IPS-18c (cell line): ENCODE results near the gene TM2D1.

Experiments used
- H3K4me3 ChIP-seq: 2 replicates; pipeline ENCODE4 v1.7.0; 2013; ENCODE audit warnings: low read depth, mild to moderate bottlenecking, low read length, moderate library complexity; ENCODE audit not compliant: insufficient read depth
- H3K9me3 ChIP-seq: one replicate; pipeline ENCODE4 v1.6.1; 2013; ENCODE audit warnings: mild to moderate bottlenecking, low read length, moderate library complexity; ENCODE audit not compliant: control insufficient read depth, insufficient read depth

The TM2D1 gene

DNA sequence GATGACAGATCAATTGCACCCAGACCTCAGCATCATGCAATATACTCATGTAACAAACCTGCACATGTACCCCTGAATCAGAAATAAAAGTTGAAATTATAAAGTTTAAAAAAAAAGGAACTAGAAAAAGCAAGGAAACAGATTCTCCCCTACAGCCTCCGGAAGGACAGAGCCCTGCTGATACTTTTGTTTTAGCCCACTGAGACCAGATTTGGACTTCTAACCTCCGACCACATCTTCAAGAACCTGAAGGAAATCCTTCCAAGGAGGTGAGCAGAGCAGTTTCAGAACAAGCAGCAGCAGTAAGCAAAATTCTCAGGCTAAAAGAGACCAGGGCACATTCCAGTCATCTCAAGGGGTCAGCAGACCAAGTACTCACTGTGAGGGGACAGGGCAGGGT, 54.5 kb downstream of the TM2D1 start:
- H3K9me3 ChIP-seq, result no peaks in the 10 kb centered on the region
- no peak overlapping the region for H3K4me3 ChIP-seq

DNA sequence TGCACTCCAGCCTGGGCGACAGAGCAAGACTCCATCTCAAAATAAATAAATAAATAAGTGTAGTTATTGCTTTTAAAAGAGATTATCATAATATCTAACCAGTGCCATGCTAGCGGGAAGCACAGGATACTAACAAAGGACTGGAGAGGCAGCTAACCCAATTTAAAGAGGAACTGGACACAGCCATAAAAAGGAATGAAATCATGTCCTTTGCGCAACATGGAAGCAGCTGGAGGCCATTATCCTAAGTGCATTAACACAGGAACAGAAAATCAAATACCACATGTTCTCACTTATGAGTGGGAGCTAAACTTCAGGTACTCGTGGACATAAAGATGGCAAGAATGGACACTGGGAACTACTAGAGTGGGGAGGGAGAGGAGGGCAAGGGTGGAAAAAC, 54.9 kb downstream of the TM2D1 start:
- no peaks in the 10 kb centered on the region for H3K9me3 ChIP-seq
- no peak overlapping the region for H3K4me3 ChIP-seq

DNA sequence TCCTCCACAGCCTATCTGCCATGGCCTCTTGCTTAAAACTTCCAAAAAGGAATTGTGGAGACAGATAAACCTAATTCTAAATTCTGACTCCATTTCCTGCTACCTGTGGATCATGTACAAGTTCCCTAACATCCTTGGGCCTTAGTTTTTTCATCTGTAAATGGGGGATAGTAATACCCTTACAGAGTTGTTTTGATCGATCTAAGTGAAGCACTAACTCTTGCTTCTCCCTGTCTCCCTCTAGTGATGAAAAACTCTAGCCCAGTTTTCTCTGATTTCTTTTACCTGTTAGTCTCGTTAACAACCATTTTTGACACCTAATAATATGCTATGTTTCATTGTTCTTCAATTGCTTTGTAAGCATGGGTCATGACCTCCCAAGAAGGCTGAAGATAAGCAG, 65.9 kb downstream of the TM2D1 start:
- Histone ChIP-seq H3K4me3 (no peak overlapping the region), H3K9me3 (no peaks in the 10 kb centered on the region)

DNA sequence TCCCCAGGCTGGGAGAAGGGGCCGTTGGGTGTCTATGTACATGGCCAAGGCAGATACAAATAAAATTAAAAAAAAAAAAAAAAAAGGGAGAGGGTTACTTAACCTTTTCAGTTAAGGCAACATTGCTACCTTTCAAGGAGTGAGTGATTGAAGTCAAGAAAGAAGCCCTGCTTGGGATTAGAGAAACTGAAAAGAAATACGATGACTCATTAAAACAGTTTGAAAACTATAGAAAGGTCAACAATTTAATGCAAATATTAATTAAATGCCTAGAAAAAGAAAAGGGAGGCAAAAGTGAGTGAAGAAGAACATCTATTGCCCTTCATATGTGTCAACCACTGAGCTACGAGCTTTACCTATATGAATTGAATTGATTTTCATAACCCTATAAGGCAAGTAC, 69.5 kb downstream of the TM2D1 start:
- Histone ChIP-seq H3K4me3 (no peak overlapping the region), H3K9me3 (no peaks in the 10 kb centered on the region)

DNA sequence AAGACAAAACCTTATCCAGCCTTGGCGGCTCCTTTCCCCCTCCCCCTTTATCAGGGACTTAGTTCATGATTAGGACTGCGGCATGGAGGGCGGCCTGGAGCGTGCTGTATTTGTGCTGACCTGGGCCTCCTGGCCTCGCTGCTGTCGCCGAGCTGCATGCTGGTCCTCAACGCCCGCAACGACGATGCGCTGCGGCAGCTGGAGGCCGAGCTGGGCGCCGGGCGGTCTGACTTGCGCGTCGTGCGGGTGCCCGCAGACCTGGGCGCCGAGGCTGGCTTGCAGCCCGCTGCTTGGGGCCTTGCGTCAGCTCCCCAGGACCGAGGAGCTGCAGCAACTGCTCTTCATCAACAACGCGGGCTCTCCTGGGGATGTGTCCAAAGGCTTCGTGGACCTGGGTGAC, 70.9 kb downstream of the TM2D1 start:
- Histone ChIP-seq H3K9me3 (no peaks in the 10 kb centered on the region), H3K4me3 (no peak overlapping the region)

DNA sequence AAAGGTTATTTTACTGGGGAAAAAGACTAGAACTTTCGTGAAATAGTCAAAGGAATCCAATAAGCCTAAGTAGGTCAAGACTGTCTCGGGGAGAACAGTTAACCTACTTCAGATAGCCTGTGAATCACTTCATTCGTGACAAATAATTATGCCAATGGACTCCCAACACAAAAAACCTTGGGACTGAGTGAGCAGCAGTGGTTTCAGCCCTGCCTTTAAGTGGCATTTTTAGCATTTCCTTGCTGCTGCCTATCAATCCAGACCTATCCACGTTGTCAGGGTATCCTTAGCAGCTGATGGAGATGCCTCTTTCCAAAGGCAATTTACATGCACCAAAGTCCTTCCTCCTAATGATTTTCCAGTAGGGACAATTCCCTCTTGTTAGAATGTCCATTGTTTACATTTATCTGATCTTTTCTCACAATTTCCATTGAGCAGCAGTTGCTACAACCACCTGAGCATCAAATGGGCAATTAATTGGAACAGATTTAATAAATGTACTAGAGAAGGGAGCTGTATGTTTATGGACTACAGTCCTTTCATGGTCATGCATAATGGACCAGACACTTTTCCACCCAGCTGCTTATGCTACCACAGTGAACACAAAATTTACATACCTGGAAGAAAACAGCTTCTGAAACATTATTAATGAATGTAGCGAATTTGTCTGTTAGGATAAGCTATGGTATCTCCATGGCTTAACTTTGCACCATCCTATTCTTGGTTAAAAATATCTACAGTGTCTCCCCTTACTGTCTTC, 75.8 kb downstream of the TM2D1 start:
- no peak overlapping the region for H3K4me3 ChIP-seq
- H3K9me3 ChIP-seq, result no peaks in the 10 kb centered on the region

DNA sequence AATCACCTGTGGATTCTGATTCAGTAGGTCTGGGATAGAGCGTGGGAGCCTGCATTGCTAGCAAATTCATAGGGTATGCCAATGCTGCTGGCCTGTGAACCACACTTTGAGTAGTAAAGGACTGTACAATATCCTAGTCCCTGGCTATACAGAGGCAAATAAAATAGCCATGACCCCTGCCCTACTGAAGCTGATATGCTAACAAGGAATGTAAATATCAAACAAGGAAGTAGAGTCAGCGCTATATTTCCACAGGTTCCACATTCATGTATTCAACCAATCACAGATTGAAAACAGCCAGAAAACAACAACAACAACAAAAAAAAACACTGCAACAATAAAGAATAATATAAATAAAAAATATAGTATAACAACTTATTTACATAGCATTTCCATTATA, 77.8 kb downstream of the TM2D1 start:
- no peaks in the 10 kb centered on the region for H3K9me3 ChIP-seq

DNA sequence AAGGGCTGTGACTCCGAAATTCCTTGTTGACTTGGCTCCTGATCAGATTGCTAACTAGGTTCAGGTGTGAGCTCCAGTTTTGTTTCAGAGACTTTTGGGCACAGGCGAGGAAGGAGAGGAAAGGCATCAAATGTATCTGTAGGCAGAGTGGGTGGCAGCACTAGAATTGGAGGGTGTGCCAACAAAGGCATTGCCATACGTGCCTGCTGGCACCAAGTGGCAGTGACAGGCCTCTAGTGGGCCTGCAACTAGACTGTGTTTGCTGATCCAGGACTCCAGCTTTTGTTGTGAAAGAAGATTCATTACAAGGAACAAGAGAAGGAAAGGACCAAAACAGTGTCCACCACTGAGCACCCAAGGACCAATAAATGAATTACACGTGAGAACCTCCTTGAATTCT, 79.5 kb downstream of the TM2D1 start:
- H3K4me3 ChIP-seq, result no peak overlapping the region
- H3K9me3 ChIP-seq, result no peaks in the 10 kb centered on the region

More for the DNA sequence above, 77.8 kb downstream of the TM2D1 start:
- no peak overlapping the region for H3K4me3 ChIP-seq

DNA sequence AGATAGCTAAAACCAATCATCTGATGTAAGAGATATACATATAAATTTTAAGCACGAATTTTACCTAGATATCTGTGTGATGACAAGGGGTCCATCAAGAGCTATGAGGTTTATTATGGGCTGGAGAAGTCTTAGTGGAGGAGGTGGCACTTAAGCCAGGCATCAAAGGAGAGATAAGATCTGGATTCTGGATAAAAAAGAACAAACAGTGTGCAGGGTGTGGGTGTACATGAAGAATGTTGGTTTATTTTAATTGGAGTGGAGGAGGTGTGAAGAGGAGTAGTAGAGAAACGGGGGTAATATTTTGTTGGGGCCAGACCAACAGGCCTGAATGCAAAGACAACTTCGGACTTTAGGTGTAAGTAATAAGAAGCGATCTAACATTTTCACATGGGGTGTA, 80.6 kb downstream of the TM2D1 start:
- Histone ChIP-seq H3K4me3 (no peak overlapping the region), H3K9me3 (no peaks in the 10 kb centered on the region)

DNA sequence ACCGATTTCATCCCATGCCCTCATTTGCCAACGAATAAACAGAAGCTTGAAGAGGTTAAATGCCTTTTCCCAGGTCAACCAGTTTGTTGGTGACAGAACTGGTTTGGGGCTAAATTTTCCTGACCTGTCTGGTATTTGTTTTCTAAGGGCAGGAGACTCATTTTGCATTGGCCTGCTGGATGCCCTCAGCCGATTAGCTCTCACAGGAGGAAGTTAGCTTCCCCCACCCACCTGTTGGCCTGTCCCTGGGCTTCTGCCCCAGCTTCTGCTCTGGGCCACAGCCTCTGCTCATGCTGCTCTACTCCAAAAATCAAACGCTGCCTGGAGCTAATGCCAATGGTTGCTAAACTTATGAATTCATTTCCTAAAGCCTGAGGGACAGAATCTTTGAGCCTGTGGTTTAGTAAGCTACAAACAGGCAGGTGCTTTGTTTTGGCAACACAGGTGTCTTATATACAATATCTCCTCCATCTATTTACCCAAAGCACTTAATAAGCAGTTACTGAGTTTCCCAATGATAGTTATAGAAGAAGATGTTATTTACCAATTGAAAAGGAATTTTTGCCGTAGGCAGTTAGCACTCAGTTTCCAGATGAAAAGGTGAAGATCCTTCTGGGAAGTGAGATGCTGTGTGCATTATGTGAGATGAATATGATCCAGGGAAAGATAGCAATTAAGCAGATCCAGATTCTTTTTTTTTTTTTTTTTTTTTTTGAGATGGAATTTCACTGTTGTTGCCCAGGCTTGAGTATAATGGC, 82.3 kb downstream of the TM2D1 start:
- no peak overlapping the region for H3K4me3 ChIP-seq
- no peaks in the 10 kb centered on the region for H3K9me3 ChIP-seq

DNA sequence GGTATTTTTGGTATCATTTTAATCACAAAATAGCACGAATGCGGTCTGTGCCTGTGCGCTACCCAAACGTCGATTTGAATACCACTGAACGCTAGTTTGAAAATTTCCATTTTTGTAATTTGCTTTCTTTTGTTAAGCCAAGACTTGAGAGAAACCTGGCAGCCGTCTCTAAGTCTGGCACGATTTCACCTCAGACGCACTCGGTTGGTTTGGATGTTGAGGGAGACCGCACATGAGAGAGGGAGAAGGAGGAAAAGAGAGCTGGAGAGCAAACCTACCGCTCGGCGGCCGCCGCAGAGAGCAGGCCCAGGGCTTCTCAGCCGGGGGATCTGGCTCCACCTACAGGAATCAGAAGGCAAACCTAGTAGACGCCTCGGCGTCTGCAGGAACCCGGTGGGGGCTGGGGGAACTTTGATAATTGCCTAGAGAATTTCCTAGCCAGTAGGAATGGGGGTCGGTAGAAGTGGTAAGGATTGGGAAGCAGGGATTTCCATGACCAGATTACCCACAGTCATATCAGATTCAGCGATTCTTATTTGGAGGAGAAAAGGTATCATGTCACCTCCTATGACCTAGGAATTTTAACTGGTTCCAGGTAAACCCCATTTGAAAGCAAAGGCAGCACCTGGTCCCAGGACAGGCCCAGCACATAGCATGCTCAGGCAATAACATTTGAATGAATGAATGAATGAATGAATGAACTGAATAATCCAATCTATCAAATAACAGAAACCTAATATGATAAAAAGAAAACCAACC, 83.2 kb downstream of the TM2D1 start:
- H3K4me3 ChIP-seq, result no peak overlapping the region
- H3K9me3 ChIP-seq, result no peaks in the 10 kb centered on the region

DNA sequence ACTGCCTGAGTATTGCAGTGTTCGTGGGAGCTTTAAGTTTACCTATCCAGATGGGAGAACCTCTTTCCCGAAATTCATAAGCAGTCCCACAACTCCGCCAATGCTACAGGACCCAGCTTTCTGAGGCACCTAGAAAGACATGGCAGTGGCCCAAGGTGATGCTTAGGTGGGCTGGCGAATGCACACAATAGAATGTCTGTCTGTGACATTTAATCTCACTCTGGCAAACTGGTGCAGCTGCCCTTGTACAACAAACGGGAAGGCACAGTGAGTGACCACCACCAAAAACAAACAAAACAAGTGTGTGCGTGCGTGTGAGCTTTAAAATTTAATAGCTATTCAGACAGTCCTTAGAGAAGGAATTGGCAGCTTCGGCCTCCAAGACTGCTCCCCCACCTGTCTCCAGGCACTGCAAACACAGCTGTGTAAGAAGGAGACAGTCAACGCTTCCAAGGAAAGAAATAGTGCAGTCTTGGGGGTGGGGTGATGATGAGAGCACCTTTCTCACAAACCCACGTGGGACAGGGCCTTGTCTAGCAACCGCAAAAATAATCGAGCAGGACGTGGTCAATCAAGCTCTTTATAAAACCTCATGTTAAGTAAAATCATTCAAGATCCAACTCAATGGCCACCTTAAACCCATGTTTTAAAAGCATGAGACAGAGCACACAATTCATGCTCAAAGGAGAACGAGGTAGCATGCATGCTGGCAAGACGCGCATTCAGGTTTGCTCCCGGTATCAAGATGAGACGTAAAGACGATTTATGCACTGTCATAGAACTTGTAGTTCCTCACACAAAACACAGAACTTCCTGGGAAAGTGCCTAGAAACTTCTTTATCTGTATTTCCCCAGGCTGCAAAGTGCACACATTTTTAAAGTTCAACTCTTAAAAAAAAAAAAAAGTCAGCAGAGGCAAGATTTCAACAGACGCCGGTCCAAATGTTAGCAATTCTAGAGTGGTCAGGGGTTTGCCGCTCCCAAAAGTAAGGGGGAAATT, 84.1 kb downstream of the TM2D1 start:
- no peak overlapping the region for H3K4me3 ChIP-seq
- no peaks in the 10 kb centered on the region for H3K9me3 ChIP-seq

DNA sequence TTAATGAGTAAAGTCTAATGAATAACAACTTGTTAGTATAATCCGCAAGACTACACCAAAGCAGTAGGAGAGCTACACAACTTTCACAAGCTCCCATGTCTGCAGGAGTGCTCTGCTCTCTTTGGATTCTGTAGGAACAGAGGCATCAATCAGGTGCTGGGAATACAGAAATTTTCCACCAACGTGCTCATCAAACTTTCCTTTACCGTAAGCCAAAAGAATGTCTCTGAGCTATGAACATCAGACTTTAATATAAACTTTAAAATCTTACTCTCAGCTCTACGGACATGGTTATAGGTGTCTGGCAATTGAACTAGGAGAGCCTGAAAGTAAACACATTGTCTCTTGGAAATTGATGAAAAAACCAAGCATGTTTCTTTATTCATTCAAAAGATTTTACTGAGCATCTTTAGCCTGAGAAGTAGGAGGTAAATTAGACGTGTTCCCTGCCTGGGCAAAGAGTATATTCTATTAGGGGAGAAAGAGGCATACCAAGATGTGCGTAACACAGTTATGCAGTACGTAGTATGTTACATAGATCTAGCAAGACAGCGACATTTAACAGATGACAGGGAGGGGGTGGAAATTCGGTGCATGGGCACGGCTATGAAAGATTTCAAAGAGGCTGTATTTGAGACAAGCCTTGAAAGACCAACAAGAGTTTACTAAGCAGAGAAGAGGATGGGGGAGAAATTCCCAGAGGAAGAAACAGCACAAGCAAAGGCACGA, 85.2 kb downstream of the TM2D1 start:
- H3K9me3 ChIP-seq, result no peaks in the 10 kb centered on the region

DNA sequence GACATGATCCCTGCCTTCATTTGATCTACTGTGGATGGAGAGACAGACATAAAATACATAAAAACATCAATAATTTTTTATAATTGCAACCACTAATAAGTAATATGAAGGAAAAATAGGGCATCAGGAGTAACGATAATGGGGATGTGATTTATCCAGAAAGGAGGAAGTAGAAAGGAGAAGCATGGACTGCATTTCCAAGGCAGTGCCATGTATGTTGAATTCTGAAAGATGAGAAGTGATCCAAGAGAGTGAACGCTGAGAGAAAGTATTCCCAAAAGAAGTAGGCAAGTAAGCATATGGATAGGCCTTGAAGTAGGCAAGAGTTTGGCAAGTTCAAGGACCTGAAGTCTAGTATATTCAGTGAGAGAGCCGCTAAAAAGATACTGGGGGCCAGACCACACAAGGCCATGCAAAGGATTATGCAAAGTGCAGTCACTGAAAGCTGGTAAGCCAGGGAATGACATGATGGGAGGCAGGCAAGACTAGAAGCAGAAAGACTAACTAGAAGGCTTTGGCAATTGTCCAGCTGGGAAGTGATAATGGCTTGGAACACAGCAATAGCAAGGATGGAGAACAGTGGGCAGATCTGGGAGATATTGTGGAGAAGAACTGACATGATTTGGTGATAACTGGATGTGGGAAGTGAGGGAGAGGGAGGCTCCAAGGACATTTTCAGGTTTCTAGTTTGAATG, 85.9 kb downstream of the TM2D1 start:
- H3K9me3 ChIP-seq, result no peaks in the 10 kb centered on the region
- H3K4me3 ChIP-seq, result no peak overlapping the region

More for the DNA sequence above, 85.2 kb downstream of the TM2D1 start:
- no peak overlapping the region for H3K4me3 ChIP-seq

DNA sequence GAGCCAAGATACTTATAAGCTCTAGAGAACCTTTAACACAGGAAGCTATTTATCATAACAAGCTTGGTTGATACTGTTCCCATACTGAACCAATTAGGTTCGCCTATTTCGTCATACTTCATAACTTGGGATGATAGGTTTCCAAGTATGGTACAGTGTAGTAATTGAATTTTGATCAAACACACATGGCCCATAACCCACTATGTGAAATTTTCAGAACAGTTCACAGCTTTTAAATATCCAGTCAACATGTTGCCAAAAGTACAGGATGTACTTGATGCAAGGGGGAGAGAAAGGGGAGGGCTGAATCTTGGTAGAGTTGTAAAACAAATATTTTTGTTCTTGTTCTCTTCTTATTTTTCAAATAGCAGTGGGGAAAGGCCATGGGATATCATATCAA, 86.6 kb downstream of the TM2D1 start:
- no peaks in the 10 kb centered on the region for H3K9me3 ChIP-seq
- H3K4me3 ChIP-seq, result no peak overlapping the region

DNA sequence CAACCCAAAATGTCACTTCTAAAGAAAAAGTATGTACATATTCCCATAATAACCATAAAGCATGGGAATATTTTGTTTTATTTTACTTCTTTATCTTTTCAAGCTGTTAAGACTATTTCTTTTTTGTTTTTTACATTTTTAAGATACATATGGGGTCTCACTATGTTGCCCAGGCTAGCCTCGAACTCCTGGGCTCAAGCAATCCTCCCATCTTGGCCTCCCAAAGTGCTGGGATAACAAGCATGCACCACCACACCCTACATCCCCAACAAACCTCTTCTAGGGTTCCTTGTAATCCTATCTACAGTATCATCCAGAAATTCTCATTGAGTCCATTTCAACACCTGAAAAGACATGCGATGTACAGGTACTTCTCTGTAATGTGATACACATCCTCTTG, 87.5 kb downstream of the TM2D1 start:
- H3K4me3 ChIP-seq, result no peak overlapping the region
- H3K9me3 ChIP-seq, result no peaks in the 10 kb centered on the region
